Measurements from ENCODE around the gene CD1B.
"Not testable (repeated sequence)": the region's sequence is repeated elsewhere in the genome, so short reads cannot be mapped to it uniquely, and the experiment has no call there.

The CD1B gene

GRCh38 chr1:158354255-158354654, 22.9 kb upstream of the CD1B start:
- DNase-seq (ENCODE audit: insufficient read length, low spot score) (no peak), FAIRE-seq (no peak)
- no peak for TF ChIP-seq TAF1 (IDR thresholded peaks at IDR 0.05; ENCODE audit: low read depth, low read length)
- no peak for TF ChIP-seq PAX5 (IDR thresholded peaks at IDR 0.05; ENCODE audit: insufficient read depth, low read length, severe bottlenecking)
- no peak for TF ChIP-seq POLR2AphosphoS5 (IDR thresholded peaks at IDR 0.05; ENCODE audit: low read depth, low read length)
- no peak for TF ChIP-seq POLR2A (IDR thresholded peaks at IDR 0.05; ENCODE audit: low read depth, low read length)
- TF ChIP-seq SPI1 (IDR thresholded peaks at IDR 0.05; ENCODE audit: low read depth, low read length): no peak
- TF ChIP-seq POU2F2 (IDR thresholded peaks at IDR 0.05; ENCODE audit: low read depth, low read length): no peak

GRCh38 chr1:158353303-158354075, 22.2 kb upstream of the CD1B start, which contains the start of gene CD1E:
Gene CD1E, plus strand, starts transcription at chr1:158353894. Its CDS starts 95 bp downstream, at chr1:158353989.
- peak; percentile 20 for FAIRE-seq
- DNase-seq (ENCODE audit: insufficient read length, low spot score): no peak
- TF ChIP-seq POLR2AphosphoS5 (IDR thresholded peaks at IDR 0.05; ENCODE audit: low read depth, low read length) (no peak), POU2F2 (IDR thresholded peaks at IDR 0.05; ENCODE audit: low read depth, low read length) (no peak), PAX5 (IDR thresholded peaks at IDR 0.05; ENCODE audit: insufficient read depth, low read length, severe bottlenecking) (no peak), SPI1 (IDR thresholded peaks at IDR 0.05; ENCODE audit: low read depth, low read length) (peak; percentile 82)

DNA sequence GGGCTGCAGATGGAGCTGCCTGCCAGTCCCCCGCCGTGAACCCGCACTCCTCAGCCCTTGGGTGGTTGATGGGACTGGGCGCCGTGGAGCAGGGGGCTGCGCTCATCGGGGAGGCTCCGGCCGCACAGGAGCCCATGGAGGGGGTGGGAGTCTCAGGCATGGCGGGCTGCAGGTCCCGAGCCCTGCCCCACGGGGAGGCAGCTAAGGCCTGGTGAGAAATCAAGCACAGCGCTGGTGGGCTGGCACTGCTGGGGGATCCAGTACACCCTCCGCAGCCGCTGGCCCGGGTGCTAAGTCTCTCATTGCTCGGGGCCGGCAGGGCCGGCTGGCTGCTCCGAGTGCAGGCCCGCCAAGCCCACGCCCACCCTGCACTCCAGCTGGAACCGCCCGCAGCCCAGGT, 17.6 kb upstream of the CD1B start:
- not testable (repeated sequence) for FAIRE-seq; DNase-seq (ENCODE audit: insufficient read length, low spot score)

- DNase-seq (ENCODE audit: insufficient read length, low spot score); FAIRE-seq: not testable (repeated sequence)
Observed at GRCh38 chr1:158336413-158336812, 5.1 kb upstream of the CD1B start.

GRCh38 chr1:158335213-158335532, 3.8 kb upstream of the CD1B start:
- TF ChIP-seq TAF1 (IDR thresholded peaks at IDR 0.05; ENCODE audit: low read depth, low read length) (no peak), POLR2AphosphoS5 (IDR thresholded peaks at IDR 0.05; ENCODE audit: low read depth, low read length) (no peak), POU2F2 (IDR thresholded peaks at IDR 0.05; ENCODE audit: low read depth, low read length) (no peak), POLR2A (IDR thresholded peaks at IDR 0.05; ENCODE audit: low read depth, low read length) (no peak), PAX5 (IDR thresholded peaks at IDR 0.05; ENCODE audit: insufficient read depth, low read length, severe bottlenecking) (no peak), SPI1 (IDR thresholded peaks at IDR 0.05; ENCODE audit: low read depth, low read length) (no peak)
- DNase-seq (ENCODE audit: insufficient read length, low spot score) (no peak), FAIRE-seq (no peak)

GRCh38 chr1:158334526-158335212, 3.3 kb upstream of the CD1B start:
- FAIRE-seq (no peak), DNase-seq (ENCODE audit: insufficient read length, low spot score) (no peak)
- TF ChIP-seq PAX5 (IDR thresholded peaks at IDR 0.05; ENCODE audit: insufficient read depth, low read length, severe bottlenecking) (no peak), TAF1 (IDR thresholded peaks at IDR 0.05; ENCODE audit: low read depth, low read length) (no peak), POLR2A (IDR thresholded peaks at IDR 0.05; ENCODE audit: low read depth, low read length) (no peak), POLR2AphosphoS5 (IDR thresholded peaks at IDR 0.05; ENCODE audit: low read depth, low read length) (no peak)

GRCh38 chr1:158333405-158334155, 2.2 kb upstream of the CD1B start:
- TF ChIP-seq PAX5 (IDR thresholded peaks at IDR 0.05; ENCODE audit: insufficient read depth, low read length, severe bottlenecking): no peak
- peak; percentile 63 for TF ChIP-seq SPI1 (IDR thresholded peaks at IDR 0.05; ENCODE audit: low read depth, low read length)
- TF ChIP-seq POU2F2 (IDR thresholded peaks at IDR 0.05; ENCODE audit: low read depth, low read length): no peak
- no peak for DNase-seq (ENCODE audit: insufficient read length, low spot score)
- FAIRE-seq: no peak

DNA sequence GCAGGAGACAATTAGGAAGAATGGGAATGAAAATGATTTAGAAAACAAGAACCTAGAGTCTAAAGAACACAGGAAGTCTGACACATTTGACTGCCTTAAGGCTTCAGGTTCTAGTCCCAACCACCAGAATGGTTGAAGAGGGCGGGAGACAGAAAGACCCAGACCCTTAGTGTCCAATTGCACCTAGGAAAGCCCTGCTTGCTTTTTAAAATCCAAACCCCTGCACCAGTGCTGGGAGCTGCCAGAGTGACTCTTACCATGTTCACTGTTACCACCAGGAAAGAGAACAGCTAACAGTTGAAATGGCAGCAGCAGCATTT, 265 bp downstream of the CD1B start:
- TF ChIP-seq POLR2AphosphoS5 (IDR thresholded peaks at IDR 0.05; ENCODE audit: low read depth, low read length) (no peak), POLR2A (IDR thresholded peaks at IDR 0.05; ENCODE audit: low read depth, low read length) (no peak), SPI1 (IDR thresholded peaks at IDR 0.05; ENCODE audit: low read depth, low read length) (no peak), TAF1 (IDR thresholded peaks at IDR 0.05; ENCODE audit: low read depth, low read length) (no peak), PAX5 (IDR thresholded peaks at IDR 0.05; ENCODE audit: insufficient read depth, low read length, severe bottlenecking) (no peak), POU2F2 (IDR thresholded peaks at IDR 0.05; ENCODE audit: low read depth, low read length) (no peak)
- FAIRE-seq (peak; percentile 38), DNase-seq (ENCODE audit: insufficient read length, low spot score) (no peak)

GRCh38 chr1:158330391-158331105, 783 bp downstream of the CD1B start:
- TF ChIP-seq SPI1 (IDR thresholded peaks at IDR 0.05; ENCODE audit: low read depth, low read length) (no peak), TAF1 (IDR thresholded peaks at IDR 0.05; ENCODE audit: low read depth, low read length) (no peak), POU2F2 (IDR thresholded peaks at IDR 0.05; ENCODE audit: low read depth, low read length) (no peak), POLR2AphosphoS5 (IDR thresholded peaks at IDR 0.05; ENCODE audit: low read depth, low read length) (no peak), POLR2A (IDR thresholded peaks at IDR 0.05; ENCODE audit: low read depth, low read length) (no peak), PAX5 (IDR thresholded peaks at IDR 0.05; ENCODE audit: insufficient read depth, low read length, severe bottlenecking) (no peak)
- FAIRE-seq: no peak
- no peak for DNase-seq (ENCODE audit: insufficient read length, low spot score)

DNA sequence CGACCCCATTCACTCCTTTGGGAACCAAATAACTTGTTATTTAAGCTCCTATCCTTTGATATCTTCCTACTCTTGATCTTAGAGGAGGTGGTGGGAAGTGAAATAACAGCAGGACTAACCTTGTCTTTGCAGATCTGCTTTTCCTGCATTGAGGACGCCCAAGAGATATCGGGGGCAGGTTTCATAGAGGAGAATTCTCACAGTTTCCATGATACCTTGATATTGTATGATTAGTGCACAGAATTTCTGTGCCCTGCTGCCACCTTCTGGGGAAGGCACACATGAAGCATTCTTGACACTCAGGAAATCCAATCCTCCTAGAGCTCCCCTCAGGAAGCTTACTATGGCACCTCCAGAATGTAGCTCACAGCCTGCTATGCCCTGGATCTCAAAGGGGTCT, 1.6 kb downstream of the CD1B start:
- TF ChIP-seq POLR2A (IDR thresholded peaks at IDR 0.05; ENCODE audit: low read depth, low read length) (no peak), PAX5 (IDR thresholded peaks at IDR 0.05; ENCODE audit: insufficient read depth, low read length, severe bottlenecking) (no peak), TAF1 (IDR thresholded peaks at IDR 0.05; ENCODE audit: low read depth, low read length) (no peak), POLR2AphosphoS5 (IDR thresholded peaks at IDR 0.05; ENCODE audit: low read depth, low read length) (no peak), SPI1 (IDR thresholded peaks at IDR 0.05; ENCODE audit: low read depth, low read length) (no peak), POU2F2 (IDR thresholded peaks at IDR 0.05; ENCODE audit: low read depth, low read length) (no peak)
- DNase-seq (ENCODE audit: insufficient read length, low spot score): no peak
- peak; percentile 90 for FAIRE-seq
